Keratinocyte (primary cell): ENCODE results near the gene ZFP91. TPM values are rescaled to one million over a fixed set of nuclear protein-coding genes. Genes with fewer than 3 reads are reported as not detected.

ENCODE experiments used
- DNase-seq: peaks from one replicate; pipeline ENCODE4 v3.0.0-alpha.2; 2011; ENCODE audit warnings: low read depth, missing footprints, low spot score
- FAIRE-seq: peaks from 2 replicates; lab custom pipeline; 2011; peaks lifted over from hg19 to GRCh38; lab: Jason Lieb, UNC
- H2AFZ ChIP-seq: 2 replicates; pipeline ENCODE4 v1.6.0; 2012; ENCODE audit warnings: low read length, control low read depth, inconsistent platforms; ENCODE audit not compliant: control insufficient read depth
- H3K27ac ChIP-seq: 2 replicates; pipeline ENCODE4 v1.5.1; 2011; ENCODE audit warnings: low read length; ENCODE audit not compliant: control insufficient read depth, insufficient read depth
- H3K27me3 ChIP-seq: 3 replicates; pipeline ENCODE4 v1.6.0; 2011; ENCODE audit warnings: low read length; ENCODE audit not compliant: control insufficient read depth, insufficient read depth; ENCODE audit errors: extremely low read depth
- H3K36me3 ChIP-seq, 2 experiments: 2 replicates in 1 of 2; 3 replicates in 1 of 2; pipeline ENCODE4 v1.5.1; 2011; ENCODE audit warnings: low read length in 2 of 2, mild to moderate bottlenecking in 1 of 2; ENCODE audit not compliant: control insufficient read depth in 2 of 2, insufficient read depth in 2 of 2; ENCODE audit errors: extremely low read depth in 1 of 2
- H3K4me1 ChIP-seq: 3 replicates; pipeline ENCODE4 v1.5.1; 2011; ENCODE audit warnings: low read length; ENCODE audit not compliant: control insufficient read depth, insufficient read depth; ENCODE audit errors: extremely low read depth
- H3K4me2 ChIP-seq: 3 replicates; pipeline ENCODE4 v1.6.0; 2011; ENCODE audit warnings: low read depth, low read length; ENCODE audit not compliant: control insufficient read depth, insufficient read depth; ENCODE audit errors: extremely low read depth
- H3K4me3 ChIP-seq, 3 experiments: fragments of 200-600 bp in 1 of 3; sonication (generic) in 1 of 3; 2 replicates in 2 of 3; 3 replicates in 1 of 3; pipeline ENCODE4 v1.5.1; 2011 to 2016; ENCODE audit warnings: low read length in 3 of 3, mild to moderate bottlenecking in 3 of 3, control low read depth in 2 of 3, inconsistent platforms in 1 of 3, low read depth in 1 of 3, mixed read lengths in 1 of 3, mixed run types in 1 of 3, moderate library complexity in 1 of 3; ENCODE audit not compliant: control insufficient read depth in 2 of 3, insufficient read depth in 2 of 3; ENCODE audit errors: extremely low read depth in 1 of 3
- H3K79me2 ChIP-seq: 2 replicates; pipeline ENCODE4 v1.6.0; 2012; ENCODE audit warnings: low read length; ENCODE audit not compliant: control insufficient read depth, insufficient read depth
- H3K9ac ChIP-seq: 3 replicates; pipeline ENCODE4 v1.6.0; 2011; ENCODE audit warnings: low read length; ENCODE audit not compliant: control insufficient read depth, insufficient read depth; ENCODE audit errors: extremely low read depth
- H3K9me1 ChIP-seq: 3 replicates; pipeline ENCODE4 v1.6.0; 2011; ENCODE audit warnings: low read length; ENCODE audit not compliant: control insufficient read depth, insufficient read depth; ENCODE audit errors: extremely low read depth
- H3K9me3 ChIP-seq: 2 replicates; pipeline ENCODE4 v1.5.1; 2012; ENCODE audit warnings: low read depth, low read length; ENCODE audit not compliant: control insufficient read depth
- H4K20me1 ChIP-seq: 3 replicates; pipeline ENCODE4 v1.6.0; 2011; ENCODE audit warnings: low read length; ENCODE audit not compliant: control insufficient read depth, insufficient read depth; ENCODE audit errors: extremely low read depth
- CTCF ChIP-seq, 3 experiments: IDR thresholded peaks in 1 of 3; conservative IDR thresholded peaks in 1 of 3; optimal IDR thresholded peaks in 1 of 3; 2 replicates in 2 of 3; 3 replicates in 1 of 3; pipeline versions ENCODE3 to v1.5.1; 2011; ENCODE audit warnings: low read length in 3 of 3, mild to moderate bottlenecking in 3 of 3, moderate library complexity in 2 of 3, control low read depth in 1 of 3, inconsistent platforms in 1 of 3; ENCODE audit not compliant: insufficient read depth in 2 of 3; ENCODE audit errors: extremely low read depth in 1 of 3
- EZH2 ChIP-seq: IDR thresholded peaks from one replicate; pipeline ENCODE4 v1.6.1; 2012; ENCODE audit warnings: inconsistent platforms, mild to moderate bottlenecking, low read length, moderate library complexity
- dilution Hi-C: fragments of 300-500 bp; cut with MboI; formaldehyde crosslinking; loops from one replicate; pipeline ENCODE4 v1.7.0; 2020; ENCODE audit warnings: low sequenced_read_pairs; ENCODE audit not compliant: extremely low pct_ligation_motif_present
- polyA plus RNA-seq, 5 experiments: library from polyadenylated mRNA; depleted of rRNA in 3 of 5; stranded (reverse) in 3 of 5; stranded (forward) in 1 of 5; unstranded in 1 of 5; fragments of >200 nt; gene quantifications; 1 replicate in 1 of 5; 2 replicates in 3 of 5; 3 replicates in 1 of 5; pipeline versions ENCODE4 v1.2.1 to v1.2.3, GENCODE V29; 2011 to 2012; ENCODE audit warnings: missing spikeins in 2 of 5, low read depth in 1 of 5, low replicate concordance in 1 of 5

The ZFP91 gene
- polyA plus RNA-seq, 1 donor (not counting 4 experiments of a cell fraction or from before 2014, with no cell fraction given), result 45.6 TPM

- Histone ChIP-seq H4K20me1 (no peaks in the 10 kb centered on the region), H3K79me2 (peaks cover 22% of the 10 kb centered on the region), H3K9me3 (no peaks in the 10 kb centered on the region), H3K4me2 (peak overlapping the region; percentile 91), H3K9ac (peak overlapping the region; percentile 71), H2AFZ (peak overlapping the region; percentile 20), H3K4me1 (peaks cover 49% of the 10 kb centered on the region), H3K9me1 (no peaks in the 10 kb centered on the region), H3K36me3 (peaks cover 0 to 5% of the 10 kb centered on the region in 2 experiments), H3K27me3 (no peaks in the 10 kb centered on the region), H3K4me3 (peak overlapping the region; percentile 24 to 60 (median 46)), H3K27ac (peak overlapping the region; percentile 100)
- TF ChIP-seq CTCF (optimal IDR thresholded peaks at IDR 0.05 in 1 of 3, IDR thresholded peaks at IDR 0.05 in 1 of 3, conservative IDR thresholded peaks at IDR 0.05 in 1 of 3; ENCODE audit: extremely low read depth in 1 of 3, insufficient read depth in 2 of 3, low read length in 3 of 3) (no peak), EZH2 (no peak)
- dilution Hi-C loops, result no loop called here
- FAIRE-seq (peak; percentile 71), DNase-seq (no peak)
These were observed 5.3 kb upstream of the ZFP91 start for GRCh38 chr11:58573451-58574104.

DNA sequence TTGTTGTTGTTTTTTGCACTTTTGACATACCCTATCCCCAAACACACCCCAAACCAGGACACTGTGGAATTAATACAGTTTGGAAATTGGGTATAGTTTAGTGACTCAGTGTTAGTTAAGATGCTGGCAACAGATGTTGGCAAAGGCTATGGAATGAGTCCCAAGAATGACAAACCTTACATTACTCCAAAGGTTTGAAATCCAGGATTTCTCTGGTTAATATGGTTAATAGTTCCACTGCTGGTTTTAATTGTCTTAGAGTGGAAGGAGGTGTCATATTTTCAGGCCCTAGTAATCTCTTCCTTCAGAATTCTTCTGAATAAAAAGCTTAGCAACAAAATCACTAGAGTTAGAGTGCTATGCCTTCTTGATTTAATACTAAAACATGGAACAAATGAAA is 4.0 kb upstream of the ZFP91 start:
- Histone ChIP-seq H3K9me1 (no peaks in the 10 kb centered on the region), H3K9ac (peak overlapping the region; percentile 71), H3K79me2 (peaks cover 23% of the 10 kb centered on the region), H4K20me1 (no peaks in the 10 kb centered on the region), H3K27ac (peak overlapping the region; percentile 100), H3K9me3 (no peaks in the 10 kb centered on the region), H3K4me2 (peak overlapping the region; percentile 91), H3K27me3 (no peaks in the 10 kb centered on the region), H3K4me3 (peak overlapping the region; percentile 38 to 60 (median 44)), H3K4me1 (peaks cover 44% of the 10 kb centered on the region), H2AFZ (no peak overlapping the region), H3K36me3 (peaks cover 0 to 4% of the 10 kb centered on the region in 2 experiments)
- DNase-seq (no peak), FAIRE-seq (peak; percentile 77)
- TF ChIP-seq EZH2 (no peak), CTCF (optimal IDR thresholded peaks at IDR 0.05 in 1 of 3, IDR thresholded peaks at IDR 0.05 in 1 of 3, conservative IDR thresholded peaks at IDR 0.05 in 1 of 3; ENCODE audit: extremely low read depth in 1 of 3, insufficient read depth in 2 of 3, low read length in 3 of 3) (no peak)
- dilution Hi-C loops, result no loop called here
